ENCODE data around the gene TMC2. TPM values are rescaled to one million over a fixed set of nuclear protein-coding genes. Genes with fewer than 3 reads are reported as not detected.
A peak's percentile ranks its signal among the peaks of the same experiment; 100 is the strongest.
"Not testable (repeated sequence)": the region's sequence is repeated elsewhere in the genome, so short reads cannot be mapped to it uniquely, and the experiment has no call there.

The TMC2 gene
- total RNA-seq, 2 experiments from 2014 or later, result not detected

DNA sequence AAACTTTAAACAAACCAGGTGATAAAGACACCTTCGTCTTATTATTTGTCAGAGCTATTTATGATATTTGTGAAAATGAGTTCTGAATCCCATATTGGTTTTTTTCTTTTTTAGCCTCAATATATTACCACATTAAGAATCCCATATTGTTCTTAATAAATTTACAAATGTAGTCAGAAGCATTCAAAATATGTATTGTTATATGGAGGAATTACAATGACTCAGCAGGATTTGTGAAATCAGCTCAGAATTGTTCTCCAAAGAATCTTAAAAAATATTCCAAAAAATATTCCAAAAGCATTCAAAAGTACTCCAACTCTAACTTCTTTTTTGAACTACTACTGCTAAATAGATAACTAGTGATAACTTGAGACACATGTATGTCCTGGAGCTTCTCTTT is 21.2 kb upstream of the TMC2 start:
- H3K4me3 Mint-ChIP-seq, result no peak overlapping the region
- POLR2A ChIA-PET, result no interaction called here
- H3K4me1 Mint-ChIP-seq (ENCODE audit: low read depth), result no peaks in the 10 kb centered on the region
- intact Hi-C loops (cut with micrococcal nuclease), result no loop called here
- no peaks in the 10 kb centered on the region for H3K9me3 Mint-ChIP-seq
- peaks cover 8% of the 10 kb centered on the region for H3K27me3 Mint-ChIP-seq
- H3K27ac Mint-ChIP-seq, result no peak overlapping the region
- CTCF ChIA-PET, result interaction anchor here (0.9 to 9.3 kb wide), 2 partner anchors 7 to 46 kb away, joined by 3 to 134 read pairs; no protein-coding TSS in a partner anchor
- DNase-seq, result no peak
- no peaks in the 10 kb centered on the region for H3K36me3 Mint-ChIP-seq

DNA sequence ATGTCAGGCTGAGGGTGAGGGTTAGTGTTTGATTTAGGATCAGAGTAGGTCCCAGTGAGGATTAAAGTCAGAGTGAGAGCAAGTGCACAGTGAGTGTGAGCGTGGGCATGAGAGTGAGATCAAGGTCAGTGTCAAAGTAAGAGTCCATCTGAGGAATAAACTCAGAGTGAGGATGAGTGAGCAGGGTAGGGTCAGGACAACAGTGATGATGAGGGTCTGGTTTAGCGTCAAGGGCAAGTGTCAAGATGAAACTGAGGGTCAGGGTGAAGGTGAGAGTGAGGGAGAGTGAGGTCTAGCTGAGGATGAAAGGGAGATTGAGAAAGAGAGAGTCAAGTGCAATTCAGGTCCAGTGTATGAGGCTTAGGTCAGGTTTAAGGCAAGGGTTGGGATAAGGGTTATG is 20.0 kb upstream of the TMC2 start:
- Mint-ChIP-seq H3K4me1 (ENCODE audit: low read depth) (peaks cover under 1% of the 10 kb centered on the region), H3K36me3 (no peaks in the 10 kb centered on the region), H3K27ac (no peak overlapping the region), H3K4me3 (no peak overlapping the region), H3K27me3 (peaks cover 4% of the 10 kb centered on the region), H3K9me3 (no peaks in the 10 kb centered on the region)
- intact Hi-C loops (cut with micrococcal nuclease), result no loop called here
- no peak for DNase-seq
- ChIA-PET CTCF (no interaction called here), POLR2A (no interaction called here)

DNA sequence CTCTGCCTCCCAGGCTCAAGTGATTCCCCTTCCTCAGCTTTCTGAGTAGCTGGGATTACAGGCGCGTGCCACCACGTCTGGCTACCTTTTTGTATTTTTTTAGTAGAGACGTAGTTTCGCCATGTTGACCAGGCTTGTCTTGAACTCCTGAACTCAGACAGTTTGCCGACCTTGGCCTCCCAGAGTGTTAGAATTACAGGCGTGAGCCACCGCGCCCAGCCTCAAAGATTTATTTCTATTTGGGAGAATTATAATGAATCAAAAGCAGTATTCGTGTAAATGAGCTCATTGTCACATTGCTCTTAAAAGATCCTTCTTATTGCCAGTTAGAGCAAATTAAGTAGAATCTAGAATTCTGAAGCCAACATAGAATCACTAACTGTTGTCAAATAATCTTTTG is 18.3 kb upstream of the TMC2 start:
- intact Hi-C loops (cut with micrococcal nuclease), result no loop called here
- DNase-seq, result no peak
- H3K4me1 Mint-ChIP-seq (ENCODE audit: low read depth), result peaks cover 3% of the 10 kb centered on the region
- no peaks in the 10 kb centered on the region for H3K36me3 Mint-ChIP-seq
- H3K9me3 Mint-ChIP-seq, result no peaks in the 10 kb centered on the region
- H3K27me3 Mint-ChIP-seq, result peaks cover under 1% of the 10 kb centered on the region
- no peak overlapping the region for H3K27ac Mint-ChIP-seq
- CTCF ChIA-PET, result no interaction called here
- H3K4me3 Mint-ChIP-seq, result no peak overlapping the region
- POLR2A ChIA-PET, result no interaction called here

DNA sequence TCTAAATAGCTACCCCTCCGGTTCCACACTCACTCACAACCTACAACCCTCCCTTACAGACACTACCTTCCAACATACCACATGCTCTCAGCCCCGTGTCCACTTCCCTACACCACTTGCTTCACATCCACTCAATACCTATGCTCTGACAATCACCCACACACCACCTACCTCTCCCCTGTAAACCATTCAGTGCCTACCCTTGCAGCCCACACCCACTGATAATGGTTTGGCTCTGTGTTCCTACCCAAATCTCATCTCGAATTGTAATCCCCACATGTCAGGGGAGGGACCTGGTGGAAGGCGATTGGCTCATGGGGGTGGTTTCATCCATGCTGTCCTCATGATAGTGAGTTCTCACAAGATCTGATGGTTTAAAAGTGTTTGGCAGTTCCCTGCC is 17.8 kb upstream of the TMC2 start:
- intact Hi-C loops (cut with micrococcal nuclease), result no loop called here
- no peak overlapping the region for H3K4me3 Mint-ChIP-seq
- no peaks in the 10 kb centered on the region for H3K9me3 Mint-ChIP-seq
- ChIA-PET POLR2A (no interaction called here), CTCF (no interaction called here)
- no peaks in the 10 kb centered on the region for H3K27me3 Mint-ChIP-seq
- peak overlapping the region; percentile 2 for H3K27ac Mint-ChIP-seq
- peaks cover 3% of the 10 kb centered on the region for H3K4me1 Mint-ChIP-seq (ENCODE audit: low read depth)
- no peaks in the 10 kb centered on the region for H3K36me3 Mint-ChIP-seq
- DNase-seq, result no peak

DNA sequence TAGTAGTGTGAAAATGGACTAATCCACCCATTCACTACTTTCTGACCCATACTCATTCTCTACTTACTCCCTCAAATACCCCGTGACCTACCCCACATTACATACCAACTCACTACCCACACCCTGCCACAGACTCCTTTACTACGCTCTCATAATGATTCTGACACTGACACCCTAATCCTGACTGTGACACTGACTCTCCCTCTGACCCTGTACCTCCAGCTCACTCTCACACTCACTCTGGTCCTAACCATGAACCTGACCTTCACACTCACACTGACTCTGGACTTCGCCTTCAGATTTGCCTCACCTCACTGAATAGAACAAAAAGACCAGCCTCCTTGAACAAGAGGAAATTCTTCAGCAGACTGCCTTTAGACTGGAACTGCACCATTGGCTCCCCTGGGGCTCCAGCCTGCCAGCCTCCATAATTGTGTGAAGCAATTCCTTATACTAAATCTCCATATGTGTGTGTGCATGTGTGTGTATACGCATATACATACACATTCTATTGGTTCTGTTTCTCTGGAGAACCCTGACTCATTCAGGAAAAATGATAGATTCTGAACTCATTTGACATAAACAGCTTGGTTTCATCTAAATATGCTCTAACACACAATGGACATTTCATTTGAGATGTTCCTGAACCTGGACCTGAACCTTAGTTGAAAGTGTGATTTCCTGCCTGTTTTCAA is 17.1 kb upstream of the TMC2 start:
- intact Hi-C loops (cut with micrococcal nuclease), result no loop called here
- no peaks in the 10 kb centered on the region for H3K36me3 Mint-ChIP-seq
- H3K4me3 Mint-ChIP-seq, result no peak overlapping the region
- no peak overlapping the region for H3K27ac Mint-ChIP-seq
- DNase-seq, result no peak
- peaks cover 4% of the 10 kb centered on the region for H3K4me1 Mint-ChIP-seq (ENCODE audit: low read depth)
- ChIA-PET CTCF (interaction anchor here (1.1 to 6.3 kb wide), 6 partner anchors 8 to 130 kb away, joined by 3 to 134 read pairs (median 20); partner anchors contain the start of genes SNRPB and ZNF343), POLR2A (interaction anchor here (0.6 kb wide), 1 partner anchor 10 kb away, joined by 3 read pairs; the partner anchor contains the start of gene ZNF343)
- H3K27me3 Mint-ChIP-seq, result no peaks in the 10 kb centered on the region
- no peaks in the 10 kb centered on the region for H3K9me3 Mint-ChIP-seq

- peaks cover 11% of the 10 kb centered on the region for H3K4me1 Mint-ChIP-seq (ENCODE audit: low read depth)
- DNase-seq, result no peak
- ChIA-PET CTCF (interaction anchor here (0.9 to 6.3 kb wide), 11 partner anchors 9 to 130 kb away, joined by 3 to 134 read pairs (median 8); partner anchors contain the start of genes SNRPB and ZNF343), POLR2A (interaction anchor here (0.9 kb wide), 1 partner anchor 50 kb away, joined by 3 read pairs; the partner anchor contains the start of gene SNRPB)
- no peak overlapping the region for H3K4me3 Mint-ChIP-seq
- intact Hi-C loops (cut with micrococcal nuclease), result loop anchor here (5.0 kb wide), 1 partner anchor 132 kb away; the partner anchor contains the start of gene NOP56
- no peaks in the 10 kb centered on the region for H3K27me3 Mint-ChIP-seq
- no peaks in the 10 kb centered on the region for H3K36me3 Mint-ChIP-seq
- H3K9me3 Mint-ChIP-seq, result no peaks in the 10 kb centered on the region
- H3K27ac Mint-ChIP-seq, result no peak overlapping the region
Measured at GRCh38 chr20:2520617-2521016, 15.8 kb upstream of the TMC2 start.

DNA sequence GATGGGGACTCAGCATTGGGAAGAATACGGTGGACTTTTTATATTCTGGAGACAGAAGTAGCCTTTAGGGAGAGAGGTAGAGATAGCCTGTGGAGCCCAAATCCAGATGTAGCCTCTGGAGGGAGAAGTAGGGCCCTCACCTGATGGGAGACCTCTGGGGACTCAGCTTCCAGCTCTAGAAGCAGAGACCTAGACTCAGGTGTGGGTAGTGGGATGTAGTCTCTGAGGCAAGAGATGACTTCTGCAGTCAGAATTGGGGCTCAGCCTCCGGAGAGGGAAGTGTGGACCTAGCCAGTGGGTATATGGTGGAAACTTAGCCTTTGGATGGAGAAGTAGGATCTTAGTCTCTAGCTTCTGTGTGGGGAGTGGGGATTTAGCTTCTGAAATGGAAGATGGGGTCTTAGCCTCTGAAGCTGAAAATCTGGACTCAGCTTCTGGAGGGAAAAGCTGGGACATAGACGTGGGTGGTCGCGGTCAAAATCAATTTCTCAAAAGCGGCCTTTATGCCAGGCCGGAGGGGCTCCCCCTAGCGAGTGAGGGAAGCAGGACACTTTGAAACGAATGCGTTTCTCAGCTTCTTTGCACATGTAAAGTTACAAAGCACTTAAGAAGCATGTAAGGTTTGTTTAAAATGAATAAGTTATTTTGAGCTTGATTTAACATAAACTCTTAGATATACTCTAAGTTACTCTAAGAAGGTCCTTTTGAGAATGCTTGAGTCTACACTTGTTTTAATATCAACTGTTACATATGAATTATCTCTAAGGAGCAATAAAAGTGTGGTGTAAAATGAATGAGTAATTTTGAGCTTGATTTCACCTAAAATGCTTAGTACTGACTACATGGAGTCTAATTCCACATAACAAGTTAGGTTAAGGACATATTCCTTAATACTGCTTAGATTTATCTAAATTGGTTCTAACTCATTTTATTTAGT is 14.7 kb upstream of the TMC2 start:
- Mint-ChIP-seq H3K9me3 (no peaks in the 10 kb centered on the region), H3K4me1 (ENCODE audit: low read depth) (peaks cover 14% of the 10 kb centered on the region), H3K4me3 (no peak overlapping the region), H3K36me3 (no peaks in the 10 kb centered on the region), H3K27me3 (no peaks in the 10 kb centered on the region), H3K27ac (no peak overlapping the region)
- intact Hi-C loops (cut with micrococcal nuclease), result loop anchor here (5.0 kb wide), 1 partner anchor 131 kb away; the partner anchor contains the start of gene NOP56
- peak; percentile 71 for DNase-seq
- ChIA-PET CTCF (interaction anchor here (0.5 to 6.3 kb wide), 44 partner anchors 10 to 423 kb away, joined by 3 to 134 read pairs (median 5); partner anchors contain the start of genes IDH3B, NOP56, SNRPB and ZNF343), POLR2A (interaction anchor here (1.0 to 1.1 kb wide), 3 partner anchors 13 to 131 kb away, joined by 3 to 4 read pairs (median 3); partner anchors contain the start of genes NOP56, SNRPB and ZNF343)

DNA sequence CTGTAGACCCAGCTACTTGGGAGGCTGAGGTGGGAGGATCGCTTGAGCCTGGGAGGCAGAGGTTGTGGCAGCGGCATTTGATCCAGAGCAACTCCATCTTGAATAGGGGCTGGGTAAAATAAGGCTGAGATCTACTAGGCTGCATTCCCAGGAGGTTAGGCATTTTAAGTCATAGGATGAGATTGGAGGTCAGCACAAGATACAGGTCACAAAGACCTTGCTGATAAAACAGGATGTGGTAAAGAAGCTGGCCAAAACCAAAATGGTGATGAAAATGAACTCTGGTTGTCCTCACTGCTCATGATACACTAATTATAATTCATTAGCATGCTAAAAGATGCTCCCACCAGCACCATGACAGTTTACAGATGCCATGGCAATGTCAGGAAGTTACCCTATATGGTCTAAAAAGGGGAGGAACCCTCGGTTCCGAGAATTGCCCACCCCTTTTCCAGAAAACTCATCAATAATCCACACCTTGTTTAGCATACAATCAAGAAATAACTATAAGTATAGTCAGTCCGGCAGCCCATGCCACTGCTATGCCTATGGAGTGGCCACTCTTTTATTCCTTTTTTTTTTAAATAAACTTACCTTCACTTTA is 13.4 kb upstream of the TMC2 start:
- CTCF ChIA-PET, result interaction anchor here (0.8 to 6.3 kb wide), 25 partner anchors 8 to 315 kb away, joined by 3 to 134 read pairs (median 8); partner anchors contain the start of genes IDH3B, SNRPB and ZNF343
- H3K4me1 Mint-ChIP-seq (ENCODE audit: low read depth), result peaks cover 14% of the 10 kb centered on the region
- POLR2A ChIA-PET, H3K4me3 Mint-ChIP-seq, H3K9me3 Mint-ChIP-seq, H3K27me3 Mint-ChIP-seq, H3K27ac Mint-ChIP-seq, H3K36me3 Mint-ChIP-seq: not testable (repeated sequence)
- intact Hi-C loops (cut with micrococcal nuclease), result loop anchor here (5.0 kb wide), 1 partner anchor 129 kb away; the partner anchor contains the start of gene NOP56
- DNase-seq, result peak; percentile 24

DNA sequence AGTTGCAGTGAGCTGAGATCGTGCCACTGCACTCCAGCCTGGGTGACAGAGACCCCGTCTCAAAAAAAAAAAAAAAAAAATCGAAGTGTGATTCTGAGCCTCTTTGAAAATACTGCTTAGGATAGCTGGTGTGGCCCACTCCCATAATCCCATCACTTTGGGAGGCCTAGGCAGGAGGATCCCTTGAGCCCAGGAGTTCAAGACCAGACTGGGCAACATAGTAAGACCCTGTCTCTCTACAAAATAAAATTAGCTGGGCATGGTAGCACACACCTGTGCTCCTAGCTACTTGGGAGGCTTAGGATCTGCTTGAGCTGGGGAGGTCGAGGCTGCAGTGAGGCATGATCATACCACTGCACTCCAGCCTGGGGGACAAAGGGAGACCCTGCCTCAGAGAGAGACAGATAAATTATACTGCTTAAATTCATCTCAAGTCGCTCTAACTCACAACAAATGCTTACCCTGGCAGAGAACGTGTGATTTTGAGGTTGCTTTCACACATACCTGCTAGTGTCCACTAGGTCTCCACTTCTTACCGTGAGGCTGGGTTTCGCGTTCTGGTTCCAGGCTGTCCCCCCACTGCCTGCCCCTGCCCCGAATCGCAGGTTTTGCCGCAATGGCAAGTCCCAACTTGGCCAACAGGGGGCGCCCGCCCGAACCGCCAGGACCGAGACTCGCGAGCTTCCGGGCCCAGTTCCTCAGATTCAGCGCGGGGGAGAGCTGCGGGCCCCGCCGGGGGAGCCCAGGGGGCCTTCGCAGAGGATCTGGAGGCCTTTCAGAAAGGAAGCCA is 12.3 kb upstream of the TMC2 start:
- peaks cover 14% of the 10 kb centered on the region for H3K4me1 Mint-ChIP-seq (ENCODE audit: low read depth)
- peak overlapping the region; percentile 85 for H3K4me3 Mint-ChIP-seq
- H3K27ac Mint-ChIP-seq, result peak overlapping the region; percentile 85
- CTCF ChIA-PET, result interaction anchor here (0.6 to 6.3 kb wide), 20 partner anchors 12 to 477 kb away, joined by 3 to 134 read pairs (median 3); partner anchors contain the start of genes NOP56, SNRPB, TMC2 and ZNF343
- no peaks in the 10 kb centered on the region for H3K27me3 Mint-ChIP-seq
- DNase-seq, result peak; percentile 94
- intact Hi-C loops (cut with micrococcal nuclease), result loop anchor here (1.0 to 5.0 kb wide), 2 partner anchors 15 to 128 kb away; partner anchors contain the start of gene NOP56
- POLR2A ChIA-PET, result interaction anchor here (1.1 to 1.8 kb wide), 2 partner anchors 53 to 128 kb away, joined by 4 to 14 read pairs; partner anchors contain the start of genes NOP56 and SNRPB
- no peaks in the 10 kb centered on the region for H3K36me3 Mint-ChIP-seq
- no peaks in the 10 kb centered on the region for H3K9me3 Mint-ChIP-seq

DNA sequence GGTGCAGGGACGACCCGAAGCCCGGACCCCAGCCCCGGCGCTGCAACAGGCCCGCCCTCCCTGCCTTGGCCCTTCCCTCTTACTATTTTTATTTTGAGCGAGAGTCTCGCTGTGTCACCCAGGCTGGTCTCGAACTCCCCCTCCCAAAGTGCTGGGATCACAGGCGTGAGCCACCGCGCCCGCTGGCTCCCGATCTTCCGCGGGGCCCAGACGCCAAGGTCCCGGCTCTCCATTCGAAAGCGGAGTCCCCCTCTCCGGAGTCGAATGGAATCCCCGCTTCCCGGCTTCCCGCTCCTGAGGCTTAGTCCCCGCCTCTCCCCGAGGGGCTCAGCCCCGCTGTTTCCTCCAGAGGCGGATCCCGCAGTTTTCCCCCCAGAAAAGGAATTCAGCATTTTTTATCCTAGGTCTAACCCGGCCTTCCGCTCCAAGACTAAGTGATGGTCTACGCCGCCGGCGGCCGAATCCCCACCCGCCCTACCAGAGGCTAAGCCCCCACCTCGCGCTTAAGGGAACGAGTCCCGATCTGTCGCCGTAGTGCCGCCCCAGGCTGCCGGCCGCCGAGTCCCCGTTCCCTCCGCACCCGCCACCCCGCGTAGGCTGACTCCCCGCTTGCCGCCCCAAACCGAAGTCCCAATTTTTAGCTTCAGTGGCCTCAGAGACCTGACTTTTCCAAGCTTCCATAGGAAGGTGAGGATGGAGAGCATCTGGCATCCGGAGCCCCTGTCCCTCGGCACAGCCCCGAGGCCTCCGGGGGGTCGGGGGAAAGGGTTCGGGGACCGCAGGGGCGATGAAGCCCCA is 11.5 kb upstream of the TMC2 start:
- Mint-ChIP-seq H3K9me3 (no peaks in the 10 kb centered on the region), H3K27me3 (no peaks in the 10 kb centered on the region), H3K4me1 (ENCODE audit: low read depth) (peaks cover 14% of the 10 kb centered on the region), H3K4me3 (peak overlapping the region; percentile 85), H3K27ac (peak overlapping the region; percentile 85), H3K36me3 (no peaks in the 10 kb centered on the region)
- CTCF ChIA-PET, result interaction anchor here (0.6 to 6.3 kb wide), 21 partner anchors 14 to 476 kb away, joined by 3 to 134 read pairs (median 3); partner anchors contain the start of genes NOP56, SNRPB and ZNF343
- intact Hi-C loops (cut with micrococcal nuclease), result loop anchor here (1.0 to 5.0 kb wide), 3 partner anchors 16 to 127 kb away; partner anchors contain the start of genes NOP56 and SNRPB
- peak; percentile 53 for DNase-seq
- POLR2A ChIA-PET, result interaction anchor here (1.1 to 1.8 kb wide), 2 partner anchors 54 to 127 kb away, joined by 4 to 14 read pairs; partner anchors contain the start of genes NOP56 and SNRPB
